ENCODE results near the gene RNPS1.

DNA sequence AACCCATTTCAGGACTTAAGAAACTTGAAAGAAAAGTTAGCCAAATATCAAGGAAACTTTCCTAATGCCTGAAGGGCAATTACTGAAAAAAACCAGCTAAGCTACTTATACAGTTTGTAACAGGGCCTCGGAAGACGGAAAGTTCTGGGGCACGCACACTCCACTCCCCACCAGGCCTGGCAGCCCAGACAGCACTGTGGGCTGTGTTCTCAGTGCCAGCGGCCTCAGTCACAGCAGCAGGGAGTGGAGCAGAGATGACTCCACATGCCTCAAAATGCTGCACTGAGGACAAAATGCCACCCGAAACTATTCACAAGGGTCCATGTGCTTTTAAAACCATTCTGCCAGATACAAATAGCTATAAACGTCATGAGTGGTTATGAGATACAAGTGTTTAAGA is 10.2 kb downstream of the RNPS1 start:
- TF ChIP-seq EGR1 (IDR thresholded peaks at IDR 0.05) (no peak), TAF1 (IDR thresholded peaks at IDR 0.05; ENCODE audit: low read depth) (no peak), YY1 (IDR thresholded peaks at IDR 0.05; ENCODE audit: low read depth) (no peak), RAD21 (IDR thresholded peaks at IDR 0.05; ENCODE audit: low read depth) (no peak), EP300 (IDR thresholded peaks at IDR 0.05; ENCODE audit: borderline replicate concordance) (no peak), NFIC (IDR thresholded peaks at IDR 0.05) (no peak), TCF12 (IDR thresholded peaks at IDR 0.05; ENCODE audit: low read depth) (no peak), CREB1 (IDR thresholded peaks at IDR 0.05; ENCODE audit: low read depth) (no peak), TEAD4 (IDR thresholded peaks at IDR 0.05) (no peak), CEBPB (IDR thresholded peaks at IDR 0.05) (no peak)
- TF ChIP-seq, protein P1, sequence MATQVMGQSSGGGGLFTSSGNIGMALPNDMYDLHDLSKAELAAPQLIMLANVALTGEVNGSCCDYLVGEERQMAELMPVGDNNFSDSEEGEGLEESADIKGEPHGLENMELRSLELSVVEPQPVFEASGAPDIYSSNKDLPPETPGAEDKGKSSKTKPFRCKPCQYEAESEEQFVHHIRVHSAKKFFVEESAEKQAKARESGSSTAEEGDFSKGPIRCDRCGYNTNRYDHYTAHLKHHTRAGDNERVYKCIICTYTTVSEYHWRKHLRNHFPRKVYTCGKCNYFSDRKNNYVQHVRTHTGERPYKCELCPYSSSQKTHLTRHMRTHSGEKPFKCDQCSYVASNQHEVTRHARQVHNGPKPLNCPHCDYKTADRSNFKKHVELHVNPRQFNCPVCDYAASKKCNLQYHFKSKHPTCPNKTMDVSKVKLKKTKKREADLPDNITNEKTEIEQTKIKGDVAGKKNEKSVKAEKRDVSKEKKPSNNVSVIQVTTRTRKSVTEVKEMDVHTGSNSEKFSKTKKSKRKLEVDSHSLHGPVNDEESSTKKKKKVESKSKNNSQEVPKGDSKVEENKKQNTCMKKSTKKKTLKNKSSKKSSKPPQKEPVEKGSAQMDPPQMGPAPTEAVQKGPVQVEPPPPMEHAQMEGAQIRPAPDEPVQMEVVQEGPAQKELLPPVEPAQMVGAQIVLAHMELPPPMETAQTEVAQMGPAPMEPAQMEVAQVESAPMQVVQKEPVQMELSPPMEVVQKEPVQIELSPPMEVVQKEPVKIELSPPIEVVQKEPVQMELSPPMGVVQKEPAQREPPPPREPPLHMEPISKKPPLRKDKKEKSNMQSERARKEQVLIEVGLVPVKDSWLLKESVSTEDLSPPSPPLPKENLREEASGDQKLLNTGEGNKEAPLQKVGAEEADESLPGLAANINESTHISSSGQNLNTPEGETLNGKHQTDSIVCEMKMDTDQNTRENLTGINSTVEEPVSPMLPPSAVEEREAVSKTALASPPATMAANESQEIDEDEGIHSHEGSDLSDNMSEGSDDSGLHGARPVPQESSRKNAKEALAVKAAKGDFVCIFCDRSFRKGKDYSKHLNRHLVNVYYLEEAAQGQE (IDR thresholded peaks at IDR 0.05; ENCODE audit: low read depth) = no peak
- TF ChIP-seq, protein P2, sequence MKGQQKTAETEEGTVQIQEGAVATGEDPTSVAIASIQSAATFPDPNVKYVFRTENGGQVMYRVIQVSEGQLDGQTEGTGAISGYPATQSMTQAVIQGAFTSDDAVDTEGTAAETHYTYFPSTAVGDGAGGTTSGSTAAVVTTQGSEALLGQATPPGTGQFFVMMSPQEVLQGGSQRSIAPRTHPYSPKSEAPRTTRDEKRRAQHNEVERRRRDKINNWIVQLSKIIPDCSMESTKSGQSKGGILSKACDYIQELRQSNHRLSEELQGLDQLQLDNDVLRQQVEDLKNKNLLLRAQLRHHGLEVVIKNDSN (IDR thresholded peaks at IDR 0.05) = no peak
- TF ChIP-seq, protein P3, sequence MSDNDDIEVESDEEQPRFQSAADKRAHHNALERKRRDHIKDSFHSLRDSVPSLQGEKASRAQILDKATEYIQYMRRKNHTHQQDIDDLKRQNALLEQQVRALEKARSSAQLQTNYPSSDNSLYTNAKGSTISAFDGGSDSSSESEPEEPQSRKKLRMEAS (IDR thresholded peaks at IDR 0.05) = no peak

All from Ishikawa (cell line).